Hepatocyte (in vitro differentiated cells): ENCODE data around the gene TENM4. TPM values are rescaled to one million over a fixed set of nuclear protein-coding genes. Genes with fewer than 3 reads are reported as not detected.
"Not testable (repeated sequence)": the region's sequence is repeated elsewhere in the genome, so short reads cannot be mapped to it uniquely, and the experiment has no call there.

ENCODE experiments used
- DNase-seq: peaks from one replicate; pipeline ENCODE4 v3.0.0-alpha.2; 2016; ENCODE audit warnings: low spot score
- H2AFZ ChIP-seq: fragments of 200-600 bp; sonication (generic); 2 replicates; pipeline ENCODE4 v1.6.0; 2016; ENCODE audit warnings: antibody characterized with exemption, mild to moderate bottlenecking
- H3K27ac ChIP-seq: fragments of 200-600 bp; sonication (generic); 2 replicates; pipeline ENCODE4 v1.5.1; 2016; ENCODE audit warnings: mild to moderate bottlenecking
- H3K27me3 ChIP-seq: fragments of 200-600 bp; sonication (generic); 2 replicates; pipeline ENCODE4 v1.6.1; 2016
- H3K36me3 ChIP-seq: fragments of 200-600 bp; sonication (generic); replicated peaks from 2 replicates; pipeline ENCODE4 v1.5.1; 2016; ENCODE audit warnings: low read depth; ENCODE audit not compliant: insufficient read depth
- H3K4me1 ChIP-seq: fragments of 200-600 bp; sonication (generic); 2 replicates; pipeline ENCODE4 v1.5.1; 2016; ENCODE audit warnings: mild to moderate bottlenecking, moderate library complexity; ENCODE audit not compliant: insufficient read depth
- H3K4me2 ChIP-seq: fragments of 200-600 bp; sonication (generic); 2 replicates; pipeline ENCODE4 v1.6.0; 2016
- H3K4me3 ChIP-seq: fragments of 200-600 bp; sonication (generic); 2 replicates; pipeline ENCODE4 v1.5.1; 2016; ENCODE audit warnings: mild to moderate bottlenecking
- H3K79me2 ChIP-seq: fragments of 200-600 bp; sonication (generic); 2 replicates; pipeline ENCODE4 v1.6.0; 2017; ENCODE audit warnings: mild to moderate bottlenecking
- H3K9me2 ChIP-seq: fragments of 200-600 bp; sonication (generic); replicated peaks from 2 replicates; pipeline ENCODE4 v1.6.0; 2017; ENCODE audit warnings: mild to moderate bottlenecking; ENCODE audit not compliant: insufficient read depth
- H3K9me3 ChIP-seq: fragments of 200-600 bp; sonication (generic); 2 replicates; pipeline ENCODE4 v1.5.1; 2016; ENCODE audit warnings: low read depth, mild to moderate bottlenecking
- H4K20me1 ChIP-seq: fragments of 200-600 bp; sonication (generic); 2 replicates; pipeline ENCODE4 v1.6.0; 2016; ENCODE audit warnings: mild to moderate bottlenecking; ENCODE audit not compliant: insufficient read depth, poor library complexity, severe bottlenecking
- CTCF ChIP-seq: fragments of 200-600 bp; sonication (generic); IDR thresholded peaks from 2 replicates; pipeline ENCODE4 v1.5.1; 2016; ENCODE audit warnings: antibody characterized with exemption, mild to moderate bottlenecking; ENCODE audit not compliant: poor library complexity
- EZH2 ChIP-seq: fragments of 200-600 bp; sonication (generic); IDR thresholded peaks from 2 replicates; pipeline ENCODE4 v1.6.1; 2016; ENCODE audit warnings: antibody characterized with exemption, mild to moderate bottlenecking, borderline replicate concordance
- EZH2phosphoT487 ChIP-seq: fragments of 200-600 bp; sonication (generic); IDR thresholded peaks from one replicate; pipeline ENCODE4 v1.6.1; 2018; ENCODE audit warnings: antibody characterized with exemption, mild to moderate bottlenecking, low read depth, moderate library complexity; ENCODE audit not compliant: unreplicated experiment, severe bottlenecking
- WGBS: methylation state at CpG from one replicate; pipeline ENCODE4 v1.1.6; 2016; ENCODE audit warnings: low lambda C conversion rate; ENCODE audit errors: missing lambda C conversion rate; 5-methylcytosine and 5-hydroxymethylcytosine counted together
- polyA plus RNA-seq: library from polyadenylated mRNA; unstranded; fragments of >200 nt; fragmentation: Nextera tagmentation; extraction: Ambion mirVana; gene quantifications from 2 replicates; pipeline ENCODE4 v1.2.1, GENCODE V29; 2016
- total RNA-seq: library from RNA; depleted of rRNA; stranded (reverse); fragments of >200 nt; gene quantifications from 2 replicates; pipeline ENCODE4 v1.2.3, GENCODE V29; 2014

Gene TENM4
- total and polyA plus RNA-seq, 2 experiments from 2014 or later = 18.4 to 18.7 TPM

- WGBS = 84% methylated on average over 2 of the region's 2 CpGs
- Histone ChIP-seq H2AFZ (no peak overlapping the region), H3K4me2 (no peak overlapping the region), H3K9me3 (no peaks in the 10 kb centered on the region), H3K36me3 (no peaks in the 10 kb centered on the region), H4K20me1 (no peaks in the 10 kb centered on the region), H3K4me1 (no peaks in the 10 kb centered on the region), H3K79me2 (no peaks in the 10 kb centered on the region), H3K4me3 (no peak overlapping the region), H3K27ac (no peak overlapping the region), H3K9me2 (no peaks in the 10 kb centered on the region), H3K27me3 (no peaks in the 10 kb centered on the region)
- TF ChIP-seq EZH2phosphoT487 (no peak), CTCF (no peak), EZH2 (no peak)
- no peak for DNase-seq
These were observed 248.0 kb downstream of the TENM4 start for GRCh38 chr11:79192836-79193235.

GRCh38 chr11:79191716-79192115 lies 249.1 kb downstream of the TENM4 start:
- not testable (repeated sequence) for H3K9me3 ChIP-seq, H3K4me1 ChIP-seq, H3K27ac ChIP-seq, H2AFZ ChIP-seq, H4K20me1 ChIP-seq, H3K4me2 ChIP-seq, H3K36me3 ChIP-seq, H3K4me3 ChIP-seq, H3K9me2 ChIP-seq, H3K79me2 ChIP-seq, H3K27me3 ChIP-seq, DNase-seq
- WGBS = 98% methylated on average over 11 of the region's 29 CpGs

GRCh38 chr11:79190553-79190952 lies 250.3 kb downstream of the TENM4 start:
- 94% methylated on average over 1 of the region's 10 CpGs for WGBS
- not testable (repeated sequence) for H4K20me1 ChIP-seq, H3K9me2 ChIP-seq, H2AFZ ChIP-seq, H3K27me3 ChIP-seq, H3K9me3 ChIP-seq, H3K27ac ChIP-seq, H3K4me1 ChIP-seq, H3K36me3 ChIP-seq, H3K79me2 ChIP-seq, H3K4me2 ChIP-seq, DNase-seq, H3K4me3 ChIP-seq

- 92% methylated on average over 7 of the region's 7 CpGs for WGBS
These were observed 251.2 kb downstream of the TENM4 start for GRCh38 chr11:79189601-79190000.

More at GRCh38 chr11:79189601-79190000, 251.2 kb downstream of the TENM4 start:
- Histone ChIP-seq H3K4me1 (no peaks in the 10 kb centered on the region), H3K79me2 (no peaks in the 10 kb centered on the region), H2AFZ (no peak overlapping the region), H4K20me1 (no peaks in the 10 kb centered on the region), H3K36me3 (no peaks in the 10 kb centered on the region), H3K9me2 (no peaks in the 10 kb centered on the region), H3K27ac (no peak overlapping the region), H3K27me3 (no peaks in the 10 kb centered on the region), H3K4me3 (no peak overlapping the region), H3K4me2 (no peak overlapping the region), H3K9me3 (no peaks in the 10 kb centered on the region)
- no peak for DNase-seq
- TF ChIP-seq CTCF (no peak), EZH2phosphoT487 (no peak), EZH2 (no peak)
